ENCODE data around the gene CDK5RAP3. TPM values are rescaled to one million over a fixed set of nuclear protein-coding genes. Genes with fewer than 3 reads are reported as not detected.

The CDK5RAP3 gene
- total RNA-seq, 1 experiment from 2014 or later = 149 TPM

- Histone ChIP-seq H2AK5ac (ENCODE audit: insufficient read length, low read length) (no peak overlapping the region), H2BK20ac (ENCODE audit: low read depth, low read length, poor library complexity, severe bottlenecking) (no peak overlapping the region), H2BK12ac (ENCODE audit: insufficient read length, low read depth, low read length) (no peak overlapping the region), H3K18ac (ENCODE audit: insufficient read length, low read depth, low read length) (no peak overlapping the region), H2BK15ac (ENCODE audit: low read depth, low read length) (no peak overlapping the region), H3K23ac (ENCODE audit: insufficient read length, low read depth, low read length) (no peak overlapping the region), H3K79me2 (ENCODE audit: insufficient read depth, low read length) (no peaks in the 10 kb centered on the region), H3K9me3 (ENCODE audit: control insufficient read depth, low read depth, low read length) (no peaks in the 10 kb centered on the region), H3K79me1 (ENCODE audit: insufficient read depth, low read depth, low read length, poor library complexity, severe bottlenecking) (no peaks in the 10 kb centered on the region), H2BK120ac (ENCODE audit: low read depth, low read length, poor library complexity, severe bottlenecking) (no peak overlapping the region), H3K4me1 (ENCODE audit: insufficient read depth, low read length) (no peaks in the 10 kb centered on the region), H3K27ac (ENCODE audit: insufficient read length, low read depth, low read length) (no peak overlapping the region), H3T11ph (ENCODE audit: low read length) (no peak overlapping the region), H2AFZ (ENCODE audit: low read length) (no peak overlapping the region), H3K9ac (ENCODE audit: extremely low read depth, insufficient read length, low read length) (no peak overlapping the region), H3K14ac (ENCODE audit: insufficient read depth, low read length) (no peak overlapping the region), H4K20me1 (ENCODE audit: control insufficient read depth, insufficient read depth, insufficient read length) (no peaks in the 10 kb centered on the region), H4K91ac (ENCODE audit: insufficient read length, low read depth, low read length) (no peak overlapping the region), H3K4me2 (ENCODE audit: insufficient read depth, insufficient read length, low read length) (no peak overlapping the region), H4K8ac (replicated peaks; ENCODE audit: insufficient read length, low read depth, low read length) (no peak overlapping the region), H3K27me3 (ENCODE audit: insufficient read depth, low read length) (peaks cover 1% of the 10 kb centered on the region; the same call in 1 of the 2 replicates), H4K5ac (ENCODE audit: insufficient read length, low read depth, low read length) (no peak overlapping the region), H3K4ac (ENCODE audit: low read depth, low read length) (no peak overlapping the region), H2BK5ac (ENCODE audit: insufficient read length, low read length) (no peak overlapping the region), H3K56ac (ENCODE audit: insufficient read length, low read depth, low read length) (no peak overlapping the region), H3K23me2 (ENCODE audit: insufficient read length, low read depth, low read length, poor library complexity, severe bottlenecking) (peaks cover 9% of the 10 kb centered on the region)
- Mint-ChIP-seq H3K27me3 (ENCODE audit: low read depth) (peaks cover 13% of the 10 kb centered on the region), H3K4me1 (peaks cover 20 to 23% of the 10 kb centered on the region in 2 experiments), H3K4me3 (no peak overlapping the region), H3K36me3 (ENCODE audit: insufficient read depth in 1 of 3, low read depth in 3 of 3) (peaks cover 0 to 3% (median 0%) of the 10 kb centered on the region in 3 experiments; a peak in 4 of 7 replicates), H3K27ac (no peak overlapping the region), H3K9me3 (no peaks in the 10 kb centered on the region; a peak in 3 of 5 replicates)
- no peak for TF ChIP-seq CTCF (conservative IDR thresholded peaks at IDR 0.05)
- no CpG with 5 or more reads among the region's 10 CpGs for WGBS (ENCODE audit: extremely low coverage, insufficient read length, low lambda C conversion rate)
- no peak for DNase-seq
Observed at GRCh38 chr17:47945529-47946508, 25.1 kb upstream of the CDK5RAP3 start.
